HG03039 (cell line): ENCODE results near the gene CNKSR2.

Source experiments
- ATAC-seq: cut with Tn5 transposase; IDR thresholded peaks from one replicate; pipeline ENCODE4 v1.9.1; 2021; ENCODE audit warnings: mild to moderate bottlenecking, moderate library complexity; ENCODE audit not compliant: unreplicated experiment

The CNKSR2 gene

DNA sequence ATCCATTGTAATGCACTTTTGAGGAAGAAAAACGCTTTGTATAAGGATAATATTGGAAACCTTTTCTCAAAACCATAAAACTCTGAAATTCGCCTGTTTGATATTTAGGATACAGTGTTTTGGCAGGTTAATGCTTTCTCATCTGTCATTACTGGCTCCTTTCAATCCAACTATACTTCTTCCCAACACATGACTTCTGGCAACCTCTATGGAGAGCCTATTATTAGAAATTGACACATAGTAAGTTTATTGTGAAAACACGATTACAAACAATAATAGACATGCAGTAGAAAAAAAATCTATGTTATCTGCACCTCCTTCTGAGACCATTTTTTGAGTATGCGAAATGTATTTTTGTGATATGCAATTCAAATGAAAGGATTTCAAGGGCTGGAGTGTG is 288.5 kb downstream of the CNKSR2 start:
- ATAC-seq = no peak

DNA sequence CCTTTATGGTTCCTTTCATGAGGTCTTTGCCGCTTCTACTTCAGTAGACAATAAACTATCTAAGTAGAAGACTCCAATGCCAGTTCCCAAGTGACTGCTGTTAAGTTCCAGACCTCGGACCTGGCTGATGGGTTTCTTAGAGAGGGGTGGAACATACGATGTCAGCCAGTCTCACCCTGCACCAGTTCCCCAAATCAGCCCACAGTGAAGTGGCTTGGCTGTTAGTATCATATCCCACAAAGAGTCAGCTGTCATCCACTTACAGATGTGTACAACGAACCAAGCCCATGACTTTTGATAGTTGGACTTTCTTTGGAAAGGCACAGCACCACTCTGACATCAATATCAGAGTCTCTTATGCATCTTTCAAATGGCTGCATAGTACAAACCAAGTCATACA is 292.0 kb downstream of the CNKSR2 start:
- no peak for ATAC-seq

DNA sequence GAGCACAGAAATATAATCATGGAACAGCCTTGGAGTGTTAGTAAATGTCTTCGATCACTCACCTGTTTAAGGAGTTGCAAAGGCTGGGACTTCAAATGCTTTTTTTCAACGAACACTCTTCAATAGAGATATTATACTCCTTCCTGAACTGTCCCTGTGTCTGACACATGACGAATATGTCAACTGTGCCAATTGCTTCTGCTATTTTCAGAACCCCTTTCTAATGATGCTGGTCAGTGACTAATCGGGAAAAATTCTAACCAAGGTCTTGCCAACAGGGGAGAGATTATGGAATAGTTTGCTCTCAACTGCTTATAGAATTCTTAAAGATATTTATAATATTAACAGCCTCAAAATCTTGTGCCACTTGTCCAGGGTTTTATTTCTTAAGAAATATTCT is 292.5 kb downstream of the CNKSR2 start:
- no peak for ATAC-seq

DNA sequence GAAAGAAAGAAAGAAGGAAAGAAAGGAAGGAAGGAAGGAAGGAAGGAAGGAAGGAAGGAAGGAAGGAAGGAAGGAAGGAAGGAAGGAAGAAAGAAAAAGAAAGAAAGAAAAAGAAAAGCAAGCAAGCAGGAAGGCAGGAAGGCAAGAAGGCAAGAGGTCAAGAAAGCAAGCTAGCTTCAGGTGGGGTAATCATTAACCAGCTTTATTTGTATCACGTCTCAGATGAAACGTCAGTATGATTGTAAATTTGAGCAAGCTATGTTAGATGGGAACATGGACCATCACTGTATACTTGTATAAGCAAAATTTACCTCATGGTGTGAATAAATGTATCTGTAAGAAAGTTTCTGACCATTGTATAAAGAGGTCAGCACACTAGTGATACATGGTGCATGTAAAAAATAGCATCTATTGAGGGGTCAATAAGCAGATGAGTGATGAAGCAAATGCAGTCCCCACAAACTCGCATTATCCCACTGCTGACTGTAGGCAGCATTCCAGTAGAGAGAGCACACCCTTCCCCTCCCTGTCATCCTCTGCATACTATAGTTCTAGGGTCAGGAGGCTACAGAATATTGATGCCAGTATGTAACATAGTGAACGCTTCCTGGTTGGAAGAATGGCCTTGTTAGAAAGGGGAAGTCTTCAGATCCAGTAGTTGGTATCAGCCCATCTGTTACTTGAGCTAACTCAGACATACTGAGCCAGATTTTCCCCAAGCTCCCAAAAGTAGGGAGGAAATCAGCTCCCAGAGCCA is 300.4 kb downstream of the CNKSR2 start:
- ATAC-seq = no peak

DNA sequence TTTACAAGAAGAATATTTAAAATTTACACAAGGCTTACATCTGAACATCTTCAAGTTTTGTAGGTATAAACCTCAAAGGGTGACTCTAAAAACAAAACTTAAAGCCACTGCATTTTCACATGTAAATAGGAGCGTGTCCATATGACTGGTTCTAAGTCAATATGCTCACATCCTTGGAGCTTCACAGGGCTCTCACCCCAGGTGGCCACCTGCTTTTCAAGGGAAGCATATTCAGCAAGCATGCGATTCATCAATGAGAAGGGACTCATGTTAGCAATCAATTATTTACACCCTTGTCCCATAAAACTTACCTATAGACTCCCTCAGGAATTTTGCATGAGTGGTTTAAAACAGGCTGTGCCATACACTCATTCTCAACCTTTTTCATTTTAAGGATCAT is 301.7 kb downstream of the CNKSR2 start:
- no peak for ATAC-seq

GRCh38 chrX:21678048-21678612 is 303.9 kb downstream of the CNKSR2 start:
- no peak for ATAC-seq

- no peak for ATAC-seq
Measured at GRCh38 chrX:21683941-21684340, 309.7 kb downstream of the CNKSR2 start.

GRCh38 chrX:21691512-21692018 is 317.3 kb downstream of the CNKSR2 start:
- no peak for ATAC-seq

DNA sequence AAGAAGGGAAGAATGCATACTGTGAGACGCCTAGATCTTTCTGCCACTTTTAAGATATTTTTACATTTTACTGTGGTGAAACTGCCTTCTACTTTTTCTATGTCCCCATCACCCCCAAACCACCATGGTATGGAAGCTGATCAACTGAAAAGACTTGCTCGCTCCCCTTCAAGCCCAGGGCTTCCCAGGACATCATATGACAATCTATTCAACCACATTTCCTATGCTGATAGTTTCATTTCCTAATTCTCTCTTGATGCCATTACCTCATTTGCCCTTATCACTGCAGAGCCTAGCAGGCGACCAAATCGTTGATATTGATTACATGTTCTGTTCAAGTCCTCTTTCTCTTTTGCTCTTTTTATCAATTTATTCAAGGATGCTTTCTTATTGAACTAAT is 324.1 kb downstream of the CNKSR2 start:
- ATAC-seq = no peak

DNA sequence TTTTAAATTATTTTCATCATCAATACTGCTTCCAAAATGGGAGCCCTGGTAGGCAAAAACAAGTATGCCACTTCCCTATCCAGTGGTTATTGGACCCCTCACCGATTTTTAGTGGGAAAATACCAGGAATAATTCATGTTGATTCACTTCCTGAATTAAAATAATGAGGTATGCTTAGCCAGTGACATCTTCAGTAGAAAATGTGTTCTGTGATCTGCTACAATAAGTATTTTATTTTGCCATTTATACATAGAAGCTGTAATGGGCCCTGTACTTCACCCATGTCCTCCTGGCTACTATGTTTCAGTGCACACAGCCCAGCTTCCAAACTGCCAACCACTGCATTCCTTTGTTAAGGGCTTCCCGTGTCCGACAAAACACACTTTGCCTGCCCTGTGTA is 324.9 kb downstream of the CNKSR2 start:
- ATAC-seq = no peak

DNA sequence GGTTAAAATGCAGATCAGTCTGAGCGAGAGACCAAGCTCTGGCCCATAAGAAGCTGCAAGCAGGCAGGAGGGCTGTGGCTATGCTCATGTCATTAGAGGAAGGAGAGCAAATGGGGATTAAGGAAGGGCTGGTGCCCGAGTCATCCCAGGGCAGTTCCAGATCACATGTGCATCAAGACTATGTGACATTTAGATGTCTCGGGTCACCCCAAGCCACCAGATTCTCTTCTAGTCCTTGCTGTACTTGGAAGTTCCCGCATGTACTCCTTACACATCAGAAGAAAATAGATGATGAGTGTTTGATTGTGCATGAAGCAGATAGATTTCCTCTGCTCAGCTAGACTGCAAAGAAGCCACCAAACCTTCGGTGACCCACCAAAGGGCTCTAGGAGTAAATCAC is 326.1 kb downstream of the CNKSR2 start:
- no peak for ATAC-seq

DNA sequence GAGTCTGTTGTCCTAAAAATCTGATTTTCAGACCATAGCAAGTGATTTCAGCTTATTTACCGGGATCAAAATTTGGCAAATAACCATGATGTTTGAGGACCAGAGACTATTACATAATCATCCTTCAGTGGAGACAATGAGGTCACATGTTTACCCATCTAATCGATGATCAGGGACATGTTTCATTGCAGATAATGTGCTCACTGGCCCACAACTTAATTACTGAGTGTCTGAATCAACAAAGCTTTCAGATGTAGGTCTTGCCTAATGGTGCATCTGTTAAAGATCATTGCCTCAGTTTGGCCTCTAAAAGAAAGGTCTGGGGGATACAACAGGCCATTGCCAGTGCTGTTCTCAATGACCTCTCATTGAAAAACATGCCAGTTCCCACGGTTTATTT is 326.7 kb downstream of the CNKSR2 start:
- ATAC-seq = no peak

DNA sequence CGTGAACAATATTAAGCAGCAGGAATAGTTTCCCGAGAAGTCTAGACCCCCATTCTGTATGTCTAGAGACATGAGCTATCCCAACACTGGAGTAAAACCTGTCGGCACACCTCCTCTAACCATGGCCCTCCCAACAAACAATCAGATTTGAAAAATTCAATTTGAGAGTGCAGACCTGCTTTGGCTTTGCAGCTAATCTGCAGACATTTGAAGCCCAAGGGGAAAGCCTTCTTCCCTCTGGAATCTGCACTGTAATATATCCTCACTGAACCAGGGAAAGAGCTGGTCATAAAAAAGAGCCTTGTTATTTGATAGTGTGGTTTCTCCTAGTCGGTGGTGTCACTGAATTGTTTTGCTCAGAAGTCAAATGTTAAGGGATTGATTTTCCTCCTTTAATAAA is 328.5 kb downstream of the CNKSR2 start:
- ATAC-seq = no peak
